GM18526 (cell line): Measurements from ENCODE around the gene TP53RK.

Experiments
- POLR2A ChIP-seq: IDR thresholded peaks from 3 replicates; pipeline ENCODE4 v1.6.1; 2011; ENCODE audit not compliant: insufficient read length; ENCODE audit errors: extremely low read depth

The TP53RK gene

DNA sequence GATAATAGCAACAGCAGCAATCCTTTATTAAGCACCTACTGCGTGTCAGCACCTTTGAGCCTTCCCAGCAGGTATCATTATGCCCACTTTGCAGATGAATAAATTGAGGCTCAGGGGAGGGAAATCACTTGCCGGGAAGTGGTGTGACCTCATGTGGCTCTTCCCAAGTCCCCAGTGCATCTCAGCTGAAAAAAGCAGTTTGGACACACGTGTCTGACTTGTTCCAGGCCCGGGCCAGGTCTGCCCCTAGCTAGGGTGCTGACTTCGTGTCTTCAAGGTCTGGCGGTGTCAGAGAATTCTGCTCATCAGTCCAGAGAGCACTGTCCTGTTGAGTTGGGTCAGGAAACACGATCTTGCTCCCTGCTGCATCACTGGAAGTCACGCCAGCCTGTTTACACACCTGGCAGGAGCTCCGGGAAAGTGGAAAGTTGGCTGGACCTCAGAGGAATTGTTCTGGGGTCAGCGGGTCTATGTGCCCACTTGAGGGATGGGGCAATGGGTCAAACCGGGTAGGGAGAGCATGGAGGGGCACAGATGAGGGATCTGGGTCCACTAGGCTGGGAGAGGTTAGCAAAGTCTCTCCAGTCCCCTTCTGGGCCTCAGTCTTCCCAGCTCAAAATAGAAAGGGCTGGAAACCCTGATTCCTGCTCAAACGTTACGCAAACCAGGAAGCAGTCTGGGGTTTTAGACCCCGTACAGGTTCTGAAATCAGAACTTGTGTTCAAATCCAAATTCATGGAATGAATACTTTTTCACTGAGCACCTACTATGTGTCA, 48.5 kb downstream of the TP53RK start:
- TF ChIP-seq POLR2A, result no peak

DNA sequence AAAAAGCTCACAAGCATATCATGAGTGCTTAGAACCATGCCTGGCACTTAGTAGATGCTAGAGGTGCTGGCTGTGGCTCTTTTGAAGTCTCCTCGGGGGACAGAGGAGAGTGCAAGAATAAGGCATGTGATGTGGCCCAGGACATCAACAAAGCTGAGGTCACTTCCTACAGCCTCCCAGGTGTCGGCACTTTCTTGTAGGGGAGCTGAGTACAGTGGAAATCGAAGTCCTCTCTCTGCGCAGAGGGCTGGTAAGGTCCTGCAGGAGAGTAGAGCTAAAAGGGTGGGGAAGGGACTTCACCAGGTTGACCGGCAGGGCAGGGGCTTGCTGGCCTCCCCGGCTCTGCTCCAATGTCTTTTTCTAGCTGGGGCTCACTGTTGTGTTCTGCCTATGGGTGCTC, 49.2 kb downstream of the TP53RK start:
- no peak for TF ChIP-seq POLR2A

DNA sequence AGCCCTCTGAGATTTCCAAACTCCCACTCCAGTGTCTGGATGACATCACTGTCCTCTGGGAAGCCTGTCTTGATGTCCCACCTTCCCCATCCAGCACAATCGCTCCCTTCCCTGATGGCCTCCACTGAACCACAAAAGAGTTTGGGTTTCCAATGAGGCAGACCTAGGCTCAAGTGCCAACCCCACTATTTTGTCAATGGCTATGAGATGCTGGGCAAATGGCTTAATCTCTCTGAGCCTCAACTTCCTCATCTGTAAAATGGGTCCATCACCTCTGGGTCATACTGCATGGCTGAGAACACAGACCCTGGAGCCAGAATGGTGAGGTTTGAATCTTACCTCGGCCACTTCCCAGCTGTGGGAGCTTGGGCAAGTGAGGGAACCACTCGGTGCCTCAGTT, 49.7 kb downstream of the TP53RK start:
- TF ChIP-seq POLR2A, result no peak

DNA sequence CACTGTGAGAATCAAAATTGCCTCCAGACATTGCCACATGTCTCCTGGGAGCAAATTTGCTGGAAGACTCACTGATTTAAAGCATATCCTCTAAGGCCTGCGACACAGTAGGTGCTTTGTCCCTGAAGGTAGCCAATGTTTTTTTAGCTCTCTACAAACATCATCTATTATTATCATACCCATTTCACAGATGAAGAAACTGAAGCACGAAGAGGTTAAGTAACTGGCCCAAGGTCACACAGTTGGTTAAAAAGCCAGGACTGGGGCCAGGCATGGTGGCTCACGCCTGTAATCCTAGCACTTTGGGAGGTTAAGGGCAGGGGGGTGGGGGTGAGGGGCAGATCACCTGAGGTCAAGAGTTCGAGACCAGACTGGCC, 50.4 kb downstream of the TP53RK start:
- TF ChIP-seq POLR2A, result no peak

DNA sequence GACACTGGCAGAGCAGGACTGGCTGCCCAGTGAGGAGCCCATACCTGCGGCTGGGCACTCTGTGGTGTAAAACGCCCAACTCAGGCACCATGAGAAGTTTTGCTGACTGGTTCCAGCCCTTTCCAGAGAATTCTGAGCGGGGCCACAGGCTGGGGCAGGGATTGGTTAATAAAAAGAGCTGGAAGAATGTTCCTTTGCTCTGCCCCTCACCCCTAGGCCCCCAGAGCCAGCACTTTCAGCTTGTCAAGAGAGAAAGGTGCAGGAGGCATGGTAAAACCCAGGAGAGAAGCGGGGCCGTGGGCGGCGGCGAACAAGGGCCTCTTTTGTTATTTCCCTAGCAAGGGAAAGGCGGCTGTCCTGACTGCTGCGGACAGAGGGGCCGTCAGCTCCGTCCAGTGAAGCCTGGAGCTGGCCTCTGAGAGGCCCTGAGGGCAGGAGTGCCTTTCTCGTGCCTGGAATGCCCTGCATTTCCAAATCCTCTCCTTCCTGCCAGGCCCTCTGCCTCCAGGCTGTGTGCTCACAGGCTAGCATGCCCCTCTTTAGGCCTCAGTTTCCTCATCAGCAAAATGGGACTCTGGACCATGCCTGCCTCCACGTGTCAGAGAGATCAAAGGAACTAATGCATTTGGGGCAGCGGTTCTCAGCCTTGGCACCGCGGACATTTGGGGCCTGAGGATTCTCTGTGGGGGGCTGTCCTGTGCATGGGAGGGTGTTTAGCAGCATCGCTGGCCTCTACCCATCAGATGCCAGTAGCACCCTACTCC, 50.9 kb downstream of the TP53RK start:
- TF ChIP-seq POLR2A, result no peak

DNA sequence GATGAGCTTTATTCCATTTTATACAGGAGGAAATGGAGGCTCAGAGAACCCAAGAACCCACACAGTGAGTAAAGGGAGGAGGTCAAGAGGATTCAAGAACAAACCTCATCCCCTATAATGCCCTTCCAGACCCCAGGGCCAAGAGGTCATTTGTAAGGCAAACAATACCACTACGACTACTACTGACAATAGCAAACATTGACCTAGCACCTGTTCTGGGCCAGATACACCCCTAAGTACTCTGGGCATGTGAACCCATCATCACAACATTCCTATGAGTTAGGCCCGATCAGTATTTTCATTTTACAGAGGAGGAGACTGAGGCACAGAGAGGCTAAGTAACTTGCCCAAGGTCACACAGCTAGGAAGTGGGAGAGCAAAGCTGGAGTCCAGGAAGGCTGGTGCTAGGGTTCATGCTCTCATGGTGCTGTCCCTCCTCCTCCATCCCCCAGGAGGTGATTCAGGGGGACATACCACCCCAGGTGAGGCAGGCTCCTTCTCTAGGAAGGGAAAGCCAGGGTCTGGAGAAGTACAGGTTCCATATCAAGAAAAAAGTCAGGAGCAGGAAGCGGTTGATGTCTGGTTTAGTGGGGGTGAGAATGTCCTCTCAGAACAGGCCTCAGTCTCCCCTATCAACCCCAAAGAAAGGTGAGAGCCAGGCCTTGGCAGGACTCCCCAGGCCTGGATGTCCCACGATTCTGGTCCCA, 51.7 kb downstream of the TP53RK start:
- no peak for TF ChIP-seq POLR2A

DNA sequence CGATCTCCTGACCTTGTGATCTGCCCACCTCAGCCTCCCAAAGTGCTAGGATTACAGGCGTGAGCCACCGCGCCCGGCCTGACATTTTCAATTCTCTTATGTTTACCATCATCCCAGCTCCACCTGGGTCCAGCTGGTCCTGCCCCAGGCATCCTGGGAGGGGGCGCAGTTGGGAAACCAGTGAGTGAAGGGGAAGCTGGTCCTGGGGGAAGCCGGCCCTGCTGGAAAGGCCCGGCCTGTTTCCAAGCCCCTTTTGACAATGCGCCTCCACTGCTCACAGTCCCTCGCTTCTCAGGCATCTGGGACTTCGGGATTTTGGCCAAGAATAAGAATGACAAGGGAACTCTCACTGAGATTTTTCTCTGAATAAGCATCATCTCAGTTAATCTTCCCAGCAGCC, 52.2 kb downstream of the TP53RK start:
- no peak for TF ChIP-seq POLR2A

DNA sequence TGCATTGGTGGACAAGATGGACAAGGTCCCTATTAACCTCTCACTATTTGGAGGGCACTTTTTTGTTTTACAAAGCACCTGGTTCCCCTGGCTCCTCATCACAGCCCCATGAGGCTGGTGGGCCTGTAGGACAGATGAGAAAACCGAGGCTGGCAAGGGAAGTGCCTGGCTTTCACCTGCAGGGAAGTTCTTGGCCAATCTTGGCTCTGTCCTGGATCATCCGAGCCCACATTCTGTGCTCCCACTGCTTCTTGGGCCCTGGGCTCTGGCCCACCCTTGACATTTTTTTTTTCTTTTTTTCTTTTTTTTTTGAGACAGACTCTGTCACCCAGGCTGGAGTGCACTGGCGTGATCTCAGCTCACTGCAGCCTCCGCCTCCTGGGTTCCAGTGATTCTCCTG, 52.7 kb downstream of the TP53RK start:
- TF ChIP-seq POLR2A, result no peak

DNA sequence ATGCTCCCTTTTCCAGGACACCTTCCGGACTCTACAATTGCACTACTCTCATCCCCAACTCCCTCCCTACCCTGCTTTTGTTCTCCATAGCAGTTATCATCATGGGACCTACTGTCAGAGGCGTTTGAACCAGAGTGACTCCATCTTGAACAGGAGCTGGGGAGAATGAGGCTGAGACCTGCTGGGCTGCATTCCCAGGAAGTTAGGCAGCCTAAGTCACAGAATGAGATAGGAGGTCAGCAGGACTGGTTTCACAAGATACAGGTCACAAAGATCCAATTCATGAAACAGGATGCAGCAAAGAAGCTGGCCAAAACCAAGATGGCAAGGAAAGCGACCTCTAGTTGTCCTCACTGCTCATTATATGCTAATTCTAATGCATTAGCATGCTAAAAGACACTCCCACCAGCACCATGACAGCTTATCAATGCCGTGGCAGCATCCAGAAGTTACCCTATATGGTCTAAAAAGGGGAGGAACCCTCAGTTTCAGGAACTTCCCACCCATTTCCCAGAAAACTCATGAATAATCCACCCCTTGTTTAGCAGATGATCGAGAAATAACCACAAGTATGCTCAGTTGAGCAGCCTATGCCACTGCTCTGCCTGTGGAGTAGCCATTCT, 53.6 kb downstream of the TP53RK start:
- no peak for TF ChIP-seq POLR2A

DNA sequence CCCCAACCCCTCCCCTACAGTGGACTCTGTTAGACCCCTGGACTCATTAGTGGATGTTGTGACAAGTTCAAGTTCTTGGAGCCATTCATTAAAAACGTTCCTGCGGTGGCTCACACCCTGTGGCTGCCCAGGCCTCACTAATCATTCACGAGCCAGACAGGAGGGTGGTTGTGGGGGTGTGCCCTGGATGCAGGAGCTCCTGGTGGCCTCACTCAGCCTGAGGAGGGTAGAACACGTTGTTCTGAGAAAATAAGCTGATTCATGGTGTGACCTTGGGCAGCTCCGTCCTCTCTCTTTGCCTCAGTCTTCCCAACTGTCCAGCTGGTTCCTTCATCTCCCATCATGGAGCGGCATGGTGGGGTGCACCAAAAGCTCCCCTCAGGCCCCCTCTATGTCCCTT, 54.7 kb downstream of the TP53RK start:
- TF ChIP-seq POLR2A, result no peak
